HepG2 (cell line): ENCODE data around the gene CAMK2G. TPM values are rescaled to one million over a fixed set of nuclear protein-coding genes. Genes with fewer than 3 reads are reported as not detected.

ENCODE experiments used
- ATAC-seq: fragments of 200-7000 bp; cut with Tn5 transposase; 3 replicates; pipeline ENCODE4 v1.9.1; 2020; ENCODE audit warnings: mild to moderate bottlenecking, moderate library complexity
- BruUV-seq: library from RNA; stranded (reverse); fragments of 400-500 nt; replicated peaks from 2 replicates; lab custom pipeline; 2021; lab: Mats Ljungman, UMichigan
- CTCF ChIA-PET: fragments of 300-600 bp; formaldehyde crosslinking; extraction: SDS; loops from one replicate; lab custom pipeline; 2021; ENCODE audit warnings: low total read pairs, inconsistent platforms, low intra/inter-chr PET ratio; lab: Yijun Ruan, JAX
- POLR2A ChIA-PET: fragments of 350-600 bp; sonication (Branson Sonifier 250); formaldehyde crosslinking; loops from one replicate; lab custom pipeline; 2020; ENCODE audit warnings: antibody characterized with exemption, inconsistent platforms; lab: Yijun Ruan, JAX
- DNase-seq: peaks from one replicate; pipeline ENCODE4 v3.0.0-alpha.2; 2015; ENCODE audit warnings: low spot score
- FAIRE-seq: peaks from 3 replicates; lab custom pipeline; 2011; peaks lifted over from hg19 to GRCh38; lab: Jason Lieb, UNC
- H2AFZ ChIP-seq: one replicate; pipeline ENCODE4 v1.6.1; 2011; ENCODE audit warnings: low read length, inconsistent platforms
- H3K27ac ChIP-seq: fragments of 300-600 bp; 3 replicates; pipeline ENCODE4 v1.8.0; 2011; ENCODE audit warnings: mixed run types, mild to moderate bottlenecking, mixed read lengths, low read length, inconsistent platforms; ENCODE audit not compliant: insufficient read depth; ENCODE audit errors: extremely low read length
- H3K27me3 ChIP-seq, 2 experiments: fragments of 200-600 bp in 1 of 2; 2 replicates in 1 of 2; 3 replicates in 1 of 2; pipeline versions ENCODE4 v1.6.0 to v1.8.0; 2011; ENCODE audit warnings: low read length in 2 of 2, mild to moderate bottlenecking in 2 of 2, moderate library complexity in 2 of 2, inconsistent platforms in 1 of 2; ENCODE audit not compliant: insufficient read depth in 2 of 2, control insufficient read depth in 1 of 2
- H3K36me3 ChIP-seq, 2 experiments: fragments of 200-600 bp in 1 of 2; replicated peaks in 1 of 2; 2 replicates in 1 of 2; 3 replicates in 1 of 2; pipeline versions ENCODE4 v1.5.1 to v1.8.0; 2011; ENCODE audit warnings: low read length in 2 of 2, inconsistent platforms in 1 of 2; ENCODE audit not compliant: insufficient read depth in 2 of 2, control insufficient read depth in 1 of 2
- H3K4me1 ChIP-seq: 2 replicates; pipeline ENCODE4 v1.5.1; 2012; ENCODE audit warnings: low read length, inconsistent platforms; ENCODE audit not compliant: insufficient read depth
- H3K4me2 ChIP-seq: 2 replicates; pipeline ENCODE4 v1.6.0; 2011; ENCODE audit warnings: low read depth, low read length, inconsistent platforms
- H3K4me3 ChIP-seq, 3 experiments: fragments of 200-600 bp in 1 of 3; sonication (generic), shearing (Covaris generic) in 1 of 3; replicated peaks in 1 of 3; 2 replicates each; pipeline ENCODE4 v1.5.1; 2011 to 2016; ENCODE audit warnings: low read length in 3 of 3, inconsistent platforms in 2 of 3, low read depth in 2 of 3, mild to moderate bottlenecking in 2 of 3, control low read depth in 1 of 3, mixed read lengths in 1 of 3; ENCODE audit not compliant: insufficient read depth in 1 of 3
- H3K79me2 ChIP-seq: one replicate; pipeline ENCODE4 v1.6.1; 2011; ENCODE audit warnings: low read length, inconsistent platforms; ENCODE audit not compliant: insufficient read depth
- H3K9ac ChIP-seq: 2 replicates; pipeline ENCODE4 v1.6.0; 2011; ENCODE audit warnings: mild to moderate bottlenecking, low read depth, low read length, inconsistent platforms; ENCODE audit not compliant: insufficient read depth
- H3K9me3 ChIP-seq: 2 replicates; pipeline ENCODE4 v1.5.1; 2012; ENCODE audit warnings: mild to moderate bottlenecking, low read length
- H4K20me1 ChIP-seq: 2 replicates; pipeline ENCODE4 v1.6.0; 2011; ENCODE audit warnings: inconsistent platforms, mild to moderate bottlenecking, low read length, moderate library complexity; ENCODE audit not compliant: insufficient read depth
- CENPBD1 ChIP-seq: sonication (generic); formaldehyde crosslinking; IDR thresholded peaks from 2 replicates; pipeline ENCODE4 v1.8.0; 2022; ENCODE audit warnings: missing genetic modification reagents, low read depth, mild to moderate bottlenecking, borderline replicate concordance
- ETV6 ChIP-seq: sonication (generic); formaldehyde crosslinking; conservative IDR thresholded peaks from 2 replicates; pipeline ENCODE4 v1.4.0; 2020; ENCODE audit warnings: missing genetic modification reagents
- RXRA ChIP-seq: sonication (generic); formaldehyde crosslinking; IDR thresholded peaks from 2 replicates; pipeline ENCODE4 v1.5.1; 2020; ENCODE audit warnings: missing genetic modification reagents
- TMF1 ChIP-seq: sonication (generic); formaldehyde crosslinking; IDR thresholded peaks from 2 replicates; pipeline ENCODE4 v1.8.1; 2022; ENCODE audit warnings: low read depth, missing genetic modification reagents
- ZMYM4 ChIP-seq: sonication (generic); formaldehyde crosslinking; IDR thresholded peaks from 2 replicates; pipeline ENCODE4 v1.8.1; 2023; ENCODE audit warnings: mild to moderate bottlenecking, missing genetic modification reagents
- ZNF280D ChIP-seq: sonication (generic); formaldehyde crosslinking; IDR thresholded peaks from 2 replicates; pipeline ENCODE4 v1.5.1; 2020; ENCODE audit warnings: mild to moderate bottlenecking, missing genetic modification reagents
- ZNF333 ChIP-seq: sonication (generic); formaldehyde crosslinking; IDR thresholded peaks from 2 replicates; pipeline ENCODE4 v1.4.0; 2020; ENCODE audit warnings: mild to moderate bottlenecking, missing genetic modification reagents, borderline replicate concordance
- WGBS: methylation state at CpG from one replicate; pipeline ENCODE4 v1.1.6; 2017; ENCODE audit warnings: low lambda C conversion rate; 5-methylcytosine and 5-hydroxymethylcytosine counted together
- in situ Hi-C: cut with HindIII; loops from 2 replicates; pipeline ENCODE4 v1.10.0; 2017; ENCODE audit warnings: low pct_unique_long_range_greater_than_20kb; ENCODE audit not compliant: extremely low pct_ligation_motif_present
- intact Hi-C: fragments of 100-400 bp; cut with micrococcal nuclease; formaldehyde crosslinking; loops from one replicate; pipeline ENCODE4 v1.10.0; 2022; ENCODE audit not compliant: unreplicated experiment
- polyA plus RNA-seq, 8 experiments: library from polyadenylated mRNA; depleted of rRNA in 3 of 8; stranded (reverse) in 7 of 8; unstranded in 1 of 8; fragments of >200 nt; fragmentation: Illumina TruSeq in 4 of 8; extraction: Trizol in 4 of 8; gene quantifications; 2 replicates each; pipeline versions ENCODE4 v1.2.1 to v1.2.3, GENCODE V29; 2011 to 2016; ENCODE audit warnings: low read depth in 4 of 8, missing spikeins in 1 of 8, mixed read lengths in 1 of 8; ENCODE audit not compliant: insufficient read depth in 1 of 8
- total RNA-seq, 5 experiments: library from RNA; depleted of rRNA; stranded (reverse); fragments of >200 nt; fragmentation: Illumina TruSeq; extraction: Trizol; gene quantifications; 2 replicates each; pipeline ENCODE4 v1.2.3, GENCODE V29; 2016; ENCODE audit warnings: low read depth in 1 of 5

Gene CAMK2G
- total and polyA plus RNA-seq, 2 of the 13 experiments (the other 11 are each of a cell fraction or from before 2014, with no cell fraction given) = 15.9 to 18.8 TPM

GRCh38 chr10:73839276-73839966 lies 34.9 kb downstream of the CAMK2G start (continued):
- no peak for TF ChIP-seq ZNF280D
- peak; percentile 21; the same call in 1 of the 2 replicates for TF ChIP-seq TMF1 (CRISPR knock-in tag)
- no peak for TF ChIP-seq ZNF333 (CRISPR knock-in tag)
- TF ChIP-seq RXRA (CRISPR knock-in tag) = 0 out of 2 replicates have a peak, but pooled peaks have one; percentile 2
- no peak for TF ChIP-seq CENPBD1 (CRISPR knock-in tag)

- WGBS = 100% methylated on average over 4 of the region's 8 CpGs
- ATAC-seq (no peak), FAIRE-seq (no peak), DNase-seq (no peak)
- Histone ChIP-seq H3K9me3 (no peaks in the 10 kb centered on the region), H3K4me1 (peaks cover 59% of the 10 kb centered on the region), H4K20me1 (no peaks in the 10 kb centered on the region), H3K27me3 (no peaks in the 10 kb centered on the region), H3K4me3 (no peak overlapping the region), H3K9ac (peak overlapping the region; percentile 13; the same call in 1 of the 2 replicates), H3K36me3 (peaks cover 5 to 34% of the 10 kb centered on the region in 2 experiments), H3K79me2 (no peaks in the 10 kb centered on the region), H2AFZ (no peak overlapping the region), H3K4me2 (no peak overlapping the region), H3K27ac (peak overlapping the region; percentile 98)
- TF ChIP-seq ZMYM4 (0 out of 2 replicates have a peak, but pooled peaks have one; percentile 9), ETV6 (CRISPR knock-in tag) (no peak)
- POLR2A ChIA-PET = interaction anchor here (0.6 kb wide), 1 partner anchor 1685 kb away, joined by 3 read pairs; no protein-coding TSS in a partner anchor
- CTCF ChIA-PET = no interaction called here
- BruUV-seq = no TSS peak
- intact Hi-C loops = no loop called here
- in situ Hi-C loops = no loop called here
Observed at GRCh38 chr10:73838827-73839226, 35.5 kb downstream of the CAMK2G start.
